ENCODE measurements around the gene ARL15. TPM values are rescaled to one million over a fixed set of nuclear protein-coding genes. Genes with fewer than 3 reads are reported as not detected.

ARL15 gene
- total and polyA plus RNA-seq, 2 of the 8 experiments (the other 6 are each of a cell fraction or from before 2014, with no cell fraction given): 9.9 to 21.2 TPM

DNA sequence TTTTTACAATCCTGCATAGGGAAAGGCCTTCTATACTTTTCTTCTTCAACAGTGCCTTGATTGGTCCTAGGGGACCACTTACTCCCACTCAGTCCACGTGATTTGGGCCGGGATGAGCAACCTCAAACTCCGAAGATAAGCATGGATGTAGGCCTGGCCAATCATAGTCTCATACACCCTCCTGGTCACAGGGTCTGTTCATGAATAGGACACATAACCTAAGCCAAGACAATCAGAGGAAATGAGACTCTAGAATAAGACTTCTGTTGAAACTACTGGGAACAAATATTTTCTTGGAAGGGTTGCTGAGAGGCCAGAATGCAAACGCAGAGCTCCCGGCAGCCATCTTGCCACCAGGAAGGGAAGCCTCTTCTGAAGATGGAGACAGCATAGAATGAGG is 68.1 kb downstream of the ARL15 start:
- no peak overlapping the region for H2AK5ac ChIP-seq (ENCODE audit: low read depth, low read length)
- H2BK5ac ChIP-seq (ENCODE audit: low read depth, low read length): no peak overlapping the region
- H4K5ac ChIP-seq (ENCODE audit: insufficient read length, low read depth, low read length): no peak overlapping the region
- H3K36me3 ChIP-seq (ENCODE audit: control insufficient read depth in 2 of 4, insufficient read depth in 4 of 4, low read length in 3 of 4): no peaks in the 10 kb centered on the region
- POLR2A ChIA-PET (ENCODE audit: partially characterized antibody): no interaction called here
- no peak overlapping the region for H3K9ac ChIP-seq (replicated peaks in 1 of 4; ENCODE audit: extremely low read depth in 1 of 4, low read depth in 3 of 4, low read length in 3 of 4)
- H4K91ac ChIP-seq (replicated peaks; ENCODE audit: insufficient read length, low read length): no peak overlapping the region
- H2BK12ac ChIP-seq (ENCODE audit: low read depth, low read length): no peak overlapping the region
- no peak overlapping the region for H3K4ac ChIP-seq (replicated peaks; ENCODE audit: insufficient read length, low read depth, low read length)
- H2AFZ ChIP-seq (ENCODE audit: low read length): no peak overlapping the region
- CTCF ChIA-PET (ENCODE audit: partially characterized antibody): interaction anchor here (2.8 to 5.2 kb wide), 2 partner anchors 16 to 246 kb away, joined by 14 to 74 read pairs; no protein-coding TSS in a partner anchor
- no peak overlapping the region for H2BK20ac ChIP-seq (ENCODE audit: low read length)
- WGBS, 2 experiments (ENCODE audit: extremely low coverage in 1 of 2, insufficient coverage in 1 of 2, insufficient read length in 1 of 2, insufficient replicate concordance in 2 of 2, low coverage in 1 of 2, low lambda C conversion rate in 2 of 2, missing lambda C conversion rate in 1 of 2): 88% methylated on average over 5 of the region's 5 CpGs; no CpG with 5 or more reads in 1 of the 2 experiments
- no peaks in the 10 kb centered on the region for H4K20me1 ChIP-seq (replicated peaks in 1 of 2; ENCODE audit: control insufficient read depth in 1 of 2, insufficient read depth in 2 of 2, low read length in 2 of 2)
- no peak overlapping the region for H2BK15ac ChIP-seq (ENCODE audit: low read length)
- H3K27ac ChIP-seq (ENCODE audit: low read depth, low read length): no peak overlapping the region
- H3K4me2 ChIP-seq (ENCODE audit: insufficient read depth in 1 of 2, low read depth in 2 of 2, low read length in 2 of 2): no peak overlapping the region
- H3K27me3 ChIP-seq (replicated peaks in 1 of 4; ENCODE audit: control insufficient read depth in 3 of 4, extremely low read depth in 1 of 4, insufficient read depth in 3 of 4, low read length in 3 of 4): no peaks in the 10 kb centered on the region
- H2BK120ac ChIP-seq (replicated peaks; ENCODE audit: low read depth, low read length): no peak overlapping the region
- FAIRE-seq (no peak), DNase-seq (ENCODE audit: low read depth in 1 of 2, low spot score in 2 of 2) (no peak)
- no peak overlapping the region for H4K8ac ChIP-seq (ENCODE audit: extremely low read depth, insufficient read depth, low read length)
- H3K79me2 ChIP-seq (ENCODE audit: control insufficient read depth in 1 of 2, insufficient read depth in 2 of 2, low read length in 2 of 2): no peaks in the 10 kb centered on the region
- H3K79me1 ChIP-seq (ENCODE audit: low read depth, low read length): no peaks in the 10 kb centered on the region
- no peaks in the 10 kb centered on the region for H3K23me2 ChIP-seq (ENCODE audit: low read depth, low read length)
- H3K18ac ChIP-seq (ENCODE audit: extremely low read depth, low read length): no peak overlapping the region
- no peak overlapping the region for H3K23ac ChIP-seq (ENCODE audit: insufficient read length)
- H3K9me3 ChIP-seq (ENCODE audit: insufficient read depth in 2 of 2, low read depth in 1 of 2, low read length in 1 of 2): no peaks in the 10 kb centered on the region
- H3K4me3 ChIP-seq (ENCODE audit: extremely low read depth in 1 of 4, insufficient read depth in 2 of 4, low read depth in 3 of 4, low read length in 4 of 4): no peak overlapping the region
- no peak overlapping the region for H3K14ac ChIP-seq (ENCODE audit: insufficient read length)
- TF ChIP-seq, protein P1, sequence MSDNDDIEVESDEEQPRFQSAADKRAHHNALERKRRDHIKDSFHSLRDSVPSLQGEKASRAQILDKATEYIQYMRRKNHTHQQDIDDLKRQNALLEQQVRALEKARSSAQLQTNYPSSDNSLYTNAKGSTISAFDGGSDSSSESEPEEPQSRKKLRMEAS (IDR thresholded peaks at IDR 0.05): no peak
- peak; percentile 56; the same call in 1 of the 2 replicates for TF ChIP-seq YY1 (IDR thresholded peaks at IDR 0.05; ENCODE audit: low read depth, low read length)
- no peak for TF ChIP-seq CBX5 (IDR thresholded peaks at IDR 0.05; ENCODE audit: low read depth, low read length)
- no peak overlapping the region for H3K56ac ChIP-seq (replicated peaks; ENCODE audit: insufficient read length, low read depth, low read length)
- H3K4me1 ChIP-seq (replicated peaks in 1 of 4; ENCODE audit: control insufficient read depth in 3 of 4, insufficient read depth in 4 of 4, low read length in 3 of 4): no peaks in the 10 kb centered on the region

Measured in H1 (cell line).